ENCODE measurements around the gene ZNF184.

The ZNF184 gene
- total RNA-seq, result 40.1 to 48.3 reads per million in 2 donors

GRCh38 chr6:27472617-27473400 lies at the start of gene ZNF184:
Gene ZNF184, minus strand, starts transcription at chr6:27473105. Its CDS starts 811 bp downstream, at chr6:27472294.
- peak; percentile 63 for DNase-seq

GRCh38 chr6:27518881-27519795 lies 46.2 kb upstream of the ZNF184 start:
- DNase-seq, result peak; percentile 36

GRCh38 chr6:27517928-27518787 lies 45.3 kb upstream of the ZNF184 start:
- DNase-seq, result no peak

GRCh38 chr6:27517238-27517637 lies 44.3 kb upstream of the ZNF184 start:
- no peak for DNase-seq

- no peak for DNase-seq
Measured at GRCh38 chr6:27514906-27515495, 42.1 kb upstream of the ZNF184 start.

GRCh38 chr6:27512525-27512924 lies 39.6 kb upstream of the ZNF184 start:
- no peak for DNase-seq

- no peak for DNase-seq
Measured at GRCh38 chr6:27507041-27507956, 34.4 kb upstream of the ZNF184 start.

GRCh38 chr6:27505209-27506027 lies 32.5 kb upstream of the ZNF184 start:
- peak; percentile 60 for DNase-seq

- peak; percentile 71 for DNase-seq
Measured at GRCh38 chr6:27503436-27504030, 30.6 kb upstream of the ZNF184 start.

- DNase-seq, result peak; percentile 44
Measured at GRCh38 chr6:27502508-27503435, 29.9 kb upstream of the ZNF184 start.

- no peak for DNase-seq
Measured at GRCh38 chr6:27501187-27501586, 28.3 kb upstream of the ZNF184 start.

- no peak for DNase-seq
Measured at GRCh38 chr6:27500177-27500576, 27.3 kb upstream of the ZNF184 start.

- DNase-seq, result no peak
Measured at GRCh38 chr6:27495386-27496135, 22.7 kb upstream of the ZNF184 start.

GRCh38 chr6:27494987-27495385 lies 22.1 kb upstream of the ZNF184 start:
- DNase-seq, result no peak

GRCh38 chr6:27494103-27494502 lies 21.2 kb upstream of the ZNF184 start:
- DNase-seq, result no peak

- DNase-seq, result no peak
Measured at GRCh38 chr6:27492631-27493190, 19.8 kb upstream of the ZNF184 start.

Data from T-helper 9 cell (primary cell).